GM19438 (cell line): ENCODE results near the gene EZR.
"Not testable (repeated sequence)": the region's sequence is repeated elsewhere in the genome, so short reads cannot be mapped to it uniquely, and the experiment has no call there.

Source experiments
- ATAC-seq: cut with Tn5 transposase; IDR thresholded peaks from one replicate; pipeline ENCODE4 v1.9.1; 2021; ENCODE audit warnings: low read depth; ENCODE audit not compliant: unreplicated experiment

EZR gene

DNA sequence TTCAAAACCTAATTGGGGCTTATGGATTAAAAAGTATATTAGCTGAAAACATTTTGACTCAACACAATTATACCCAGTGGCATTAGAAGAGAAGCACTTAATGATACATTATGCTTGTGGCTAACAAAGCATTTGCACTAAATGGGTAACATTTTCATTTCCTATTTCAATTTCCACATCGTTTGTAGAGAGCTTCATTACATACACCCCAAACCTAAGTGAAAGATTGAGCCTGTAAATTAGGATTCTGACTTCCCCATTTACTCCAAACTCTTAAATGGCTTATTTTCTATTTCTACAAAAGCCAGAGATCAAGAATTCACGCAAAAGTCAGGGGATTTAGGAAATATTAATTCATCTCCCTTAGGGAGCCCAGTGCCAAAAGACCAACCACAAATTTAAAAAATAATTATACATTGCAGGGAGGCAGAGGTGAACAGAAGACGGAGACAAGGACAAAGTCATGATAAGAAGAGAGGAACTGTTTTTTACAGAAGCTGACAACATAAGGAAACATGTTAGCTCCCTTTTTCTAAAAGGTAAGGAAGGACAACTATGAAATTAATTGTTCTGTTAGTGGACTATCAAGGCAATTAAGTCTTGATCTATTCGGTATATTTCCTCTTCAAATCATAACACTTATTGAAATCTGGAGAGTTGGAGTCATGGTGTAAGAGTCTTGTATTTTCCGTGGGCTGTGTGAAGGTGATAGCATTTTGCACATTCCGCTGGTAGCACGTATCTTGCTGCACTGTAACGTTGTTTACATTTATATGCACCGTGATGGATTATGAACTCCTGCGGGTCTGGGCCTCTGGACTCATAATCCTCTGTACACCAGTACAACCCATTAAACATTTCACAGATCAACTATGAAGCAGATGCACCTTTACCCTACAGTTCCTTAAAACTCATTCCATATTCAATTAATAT is 24.8 kb upstream of the EZR start:
- ATAC-seq: no peak

DNA sequence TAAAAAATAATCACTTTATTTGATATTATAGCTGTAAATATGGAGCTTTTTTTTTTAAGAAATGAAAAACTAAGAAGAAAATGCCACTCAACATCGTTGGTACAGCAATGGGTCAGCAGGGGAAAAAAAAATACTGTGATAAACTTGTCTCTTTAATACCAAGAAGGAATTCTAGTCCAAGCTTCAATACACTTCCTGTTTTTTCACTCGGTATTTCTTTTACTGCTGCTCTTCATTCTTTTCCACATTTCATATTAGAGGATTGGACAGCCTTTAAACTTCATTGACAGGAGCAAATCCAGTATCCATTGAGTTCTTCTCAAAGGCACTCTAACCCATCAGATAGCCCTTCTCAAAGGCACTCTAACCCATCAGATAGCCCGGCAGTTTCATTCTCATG is 22.2 kb upstream of the EZR start:
- ATAC-seq: no peak

DNA sequence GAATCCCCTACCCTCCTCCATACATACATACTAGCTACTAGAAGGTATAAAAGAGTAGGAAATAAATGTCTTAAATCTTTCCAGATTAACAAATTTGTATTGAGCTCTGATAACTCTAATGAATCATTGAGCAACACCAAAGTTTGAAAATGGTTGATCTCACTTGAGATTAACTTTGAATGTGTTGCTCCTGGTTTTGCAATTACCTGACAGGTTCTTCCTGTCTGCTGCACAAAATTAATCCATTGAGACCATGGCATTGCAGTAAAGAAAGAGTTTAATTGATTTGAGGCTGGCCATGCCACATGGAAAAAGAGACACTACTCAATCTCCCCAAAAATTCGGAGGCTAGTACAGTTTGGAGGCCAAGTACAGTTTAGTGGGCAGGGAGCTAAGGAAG is 21.3 kb upstream of the EZR start:
- no peak for ATAC-seq

DNA sequence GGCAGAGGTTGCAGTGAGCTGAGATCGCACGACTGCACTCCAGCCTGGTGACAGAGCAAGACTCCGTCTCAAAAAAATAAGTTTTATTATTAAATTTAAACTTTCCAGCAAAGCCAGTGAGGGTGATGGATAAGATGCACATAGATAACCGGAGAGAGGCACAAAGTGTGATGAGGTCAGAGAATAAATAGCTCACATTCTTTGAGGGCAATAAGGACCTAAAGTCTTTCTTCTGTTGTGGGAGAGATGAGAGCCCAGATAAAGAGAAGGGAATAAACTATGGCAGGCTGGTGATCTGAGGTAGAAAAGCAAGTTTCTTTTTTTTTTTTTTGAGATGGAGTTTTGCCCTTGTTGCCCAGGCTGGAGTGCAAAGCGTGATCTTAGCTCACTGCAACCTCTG is 20.6 kb upstream of the EZR start:
- no peak for ATAC-seq

DNA sequence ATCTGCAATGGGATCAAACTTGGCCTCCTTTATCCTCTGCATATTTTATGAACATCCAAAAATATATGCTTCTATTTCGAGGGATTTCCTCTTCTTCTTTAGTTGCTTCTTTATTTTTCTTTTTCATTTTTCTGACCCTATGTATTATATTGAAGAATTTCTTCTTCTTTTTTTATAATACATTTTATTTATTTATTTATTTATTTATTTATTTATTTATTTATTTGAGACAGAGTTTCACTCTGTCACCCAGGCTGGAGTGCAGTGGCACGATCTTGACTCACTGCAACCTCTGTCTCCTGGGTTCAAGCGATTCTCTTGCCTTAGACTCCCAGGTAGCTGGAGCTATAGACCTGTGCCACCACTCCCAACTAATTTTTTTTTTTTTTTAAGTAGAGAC is 19.6 kb upstream of the EZR start:
- not testable (repeated sequence) for ATAC-seq

DNA sequence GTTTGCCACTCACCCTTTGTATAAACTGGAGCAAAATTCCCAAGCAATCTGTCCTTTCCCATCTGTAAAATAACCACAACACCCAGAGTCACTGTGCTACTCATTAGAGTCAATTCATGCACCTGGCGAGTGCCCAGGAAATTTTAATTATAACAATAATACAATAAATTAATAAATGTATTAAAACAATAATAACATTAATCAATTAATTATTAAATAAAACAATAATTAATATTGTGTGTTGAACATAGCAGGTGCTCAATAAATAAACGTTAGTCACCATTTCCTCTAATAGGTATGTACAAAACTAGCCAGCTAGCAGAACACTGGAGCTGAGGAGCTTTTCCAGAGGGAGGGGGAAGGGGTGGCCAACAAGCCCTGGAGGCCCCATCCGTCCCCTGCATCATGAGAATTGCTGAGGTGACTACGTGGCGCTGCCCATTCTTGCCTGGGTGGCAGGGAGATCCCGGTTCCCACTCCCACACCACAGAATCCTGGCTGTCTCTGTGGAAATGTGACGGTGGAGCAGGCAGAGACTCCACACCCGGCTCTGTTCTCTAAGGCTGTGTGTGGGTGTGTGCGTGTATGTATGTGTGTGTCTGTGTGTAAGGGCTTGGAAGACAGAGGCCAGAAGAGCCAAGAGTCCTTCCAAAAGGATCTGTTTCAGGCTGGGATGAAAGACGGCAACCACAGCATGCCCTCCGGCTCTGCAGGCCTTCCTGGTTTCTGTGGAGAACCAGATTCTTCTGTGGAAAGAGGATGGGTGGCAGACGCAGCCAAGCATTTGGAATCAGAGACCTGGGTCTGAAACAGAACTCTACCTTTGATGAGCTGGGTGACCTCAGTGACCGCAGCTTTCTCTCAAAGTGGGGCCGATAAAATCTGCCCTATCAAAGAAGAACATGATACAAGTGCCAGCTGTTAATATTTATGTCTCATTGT is 18.8 kb upstream of the EZR start:
- no peak for ATAC-seq

DNA sequence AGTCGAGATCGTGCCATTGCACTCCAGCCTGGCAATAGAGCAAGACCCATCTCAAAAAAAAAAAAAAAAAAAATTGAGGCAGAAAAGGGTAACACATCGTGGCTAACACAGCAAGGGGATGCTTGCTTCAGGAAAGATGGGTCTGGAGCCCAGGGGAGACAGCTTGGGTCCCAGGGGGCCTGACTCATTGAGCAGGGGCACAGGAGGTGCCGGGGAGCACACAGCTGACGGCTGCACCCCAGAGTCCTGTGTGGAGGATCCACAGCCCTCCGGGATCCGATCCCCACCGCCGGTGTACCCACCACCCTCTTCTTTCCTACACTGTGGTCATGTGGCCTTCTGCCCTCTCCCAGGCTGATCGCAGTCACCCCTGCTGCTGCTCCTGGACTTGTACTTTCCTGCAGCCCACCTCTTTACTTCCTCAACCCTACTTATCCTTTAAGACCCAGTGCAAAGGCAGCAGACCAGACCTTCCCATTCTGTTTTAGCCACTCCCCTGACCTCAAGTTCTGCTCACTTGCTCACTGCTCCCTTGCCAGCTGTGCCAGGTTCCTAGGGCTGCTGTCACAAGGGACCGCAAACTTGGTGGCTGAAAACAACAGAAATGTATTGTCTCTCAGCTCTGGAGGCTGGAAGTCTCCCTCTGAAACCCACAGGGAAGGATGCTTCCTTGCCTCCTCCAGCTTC is 17.6 kb upstream of the EZR start:
- ATAC-seq: no peak

DNA sequence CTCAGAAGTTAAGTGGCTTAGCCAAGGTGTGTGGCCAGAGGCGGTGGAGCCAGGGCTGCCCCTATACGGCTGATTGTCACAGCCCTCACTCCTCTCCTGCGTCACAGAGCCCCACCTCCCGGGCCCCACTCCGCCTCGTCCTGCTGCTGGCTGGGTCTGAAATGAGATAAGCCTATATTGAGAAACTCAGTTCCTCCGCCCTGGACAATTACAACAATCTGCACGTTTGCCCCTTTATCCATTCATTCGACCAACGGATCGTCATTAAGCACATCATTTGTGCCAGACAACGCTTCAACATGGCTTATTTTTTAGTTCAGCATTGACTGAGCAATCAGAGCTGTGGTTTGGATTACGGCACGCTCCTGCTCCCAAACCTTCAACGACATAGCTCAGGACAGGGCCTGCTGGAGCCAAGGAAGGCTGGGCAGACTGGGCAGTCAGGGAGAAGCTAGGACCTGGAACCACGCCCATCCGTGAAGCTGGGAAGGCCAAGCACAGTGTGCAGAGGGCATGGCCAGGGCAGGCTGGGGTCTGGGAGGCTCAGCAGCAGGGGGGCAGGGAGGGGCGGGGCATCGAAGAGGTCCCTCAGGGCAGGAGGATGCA is 16.6 kb upstream of the EZR start:
- ATAC-seq: no peak

DNA sequence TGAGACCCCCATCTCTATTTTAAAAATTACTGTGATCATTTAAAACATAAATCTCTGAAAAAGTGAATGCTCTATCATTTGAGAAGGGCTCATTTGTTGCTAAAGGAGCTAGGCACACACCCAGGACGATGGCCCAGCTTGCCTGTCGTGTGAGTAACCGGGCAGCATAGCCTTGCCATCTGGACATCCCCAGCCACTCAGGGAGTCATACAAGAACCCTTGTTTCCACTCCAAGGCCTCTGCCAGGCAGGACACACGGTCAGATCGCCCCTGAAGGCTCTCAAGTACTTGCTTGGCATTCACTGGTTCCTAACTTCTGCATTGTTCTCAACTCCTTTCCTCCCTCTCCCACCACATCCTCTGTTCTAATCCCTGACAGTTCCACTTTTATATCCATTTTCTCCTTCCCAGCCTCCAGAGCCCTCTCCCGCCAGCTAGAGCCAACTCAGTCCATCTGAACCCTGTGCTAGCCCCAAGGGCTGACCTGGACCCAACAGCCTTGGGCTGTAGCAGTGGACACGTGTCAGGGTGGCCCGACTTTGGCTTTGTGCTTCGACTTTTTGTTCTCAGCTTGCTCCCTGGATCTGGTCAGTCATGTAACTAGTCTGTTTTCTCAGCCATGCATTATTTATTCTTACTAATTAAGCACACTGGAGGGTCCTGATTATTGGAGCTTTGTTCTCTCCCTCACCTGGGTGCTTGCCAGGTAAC is 15.7 kb upstream of the EZR start:
- no peak for ATAC-seq

DNA sequence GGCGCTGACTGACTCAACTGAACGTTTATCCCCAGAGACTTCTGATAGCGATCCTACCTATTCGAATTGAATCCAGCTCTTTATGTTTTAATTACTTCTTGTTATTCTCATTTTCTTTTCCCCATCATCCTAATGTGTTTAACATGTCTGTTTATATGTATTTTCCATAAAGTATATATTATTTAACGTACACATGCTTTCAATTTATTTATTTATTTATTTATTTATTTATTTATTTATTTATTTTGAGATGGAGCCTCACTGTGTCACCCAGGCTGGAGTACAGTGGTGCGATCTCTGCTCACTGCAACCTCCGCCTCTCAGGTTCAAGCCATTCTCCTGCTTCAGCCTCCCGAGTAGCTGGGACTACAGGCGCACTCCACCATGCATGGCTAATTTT is 13.6 kb upstream of the EZR start:
- ATAC-seq: not testable (repeated sequence)

DNA sequence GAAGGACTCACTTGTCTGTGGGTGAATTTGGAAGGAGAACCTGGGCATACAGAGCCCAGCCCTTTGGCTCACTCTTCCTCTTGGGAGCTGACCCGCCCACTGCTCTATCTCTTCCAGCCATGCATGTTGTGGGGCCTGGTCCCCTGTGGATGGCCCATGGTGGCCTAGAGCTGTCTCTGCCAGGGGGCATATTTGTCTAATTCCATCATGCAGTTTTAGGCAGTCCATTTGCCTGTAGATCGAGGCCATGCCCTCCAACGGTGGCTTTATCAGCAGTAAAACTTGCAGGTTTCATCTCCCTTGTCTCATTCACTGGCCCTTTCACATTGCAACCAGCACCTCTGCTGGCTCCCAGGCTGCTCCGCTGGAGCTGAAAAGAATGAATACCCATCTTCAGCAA is 12.9 kb upstream of the EZR start:
- ATAC-seq: no peak

DNA sequence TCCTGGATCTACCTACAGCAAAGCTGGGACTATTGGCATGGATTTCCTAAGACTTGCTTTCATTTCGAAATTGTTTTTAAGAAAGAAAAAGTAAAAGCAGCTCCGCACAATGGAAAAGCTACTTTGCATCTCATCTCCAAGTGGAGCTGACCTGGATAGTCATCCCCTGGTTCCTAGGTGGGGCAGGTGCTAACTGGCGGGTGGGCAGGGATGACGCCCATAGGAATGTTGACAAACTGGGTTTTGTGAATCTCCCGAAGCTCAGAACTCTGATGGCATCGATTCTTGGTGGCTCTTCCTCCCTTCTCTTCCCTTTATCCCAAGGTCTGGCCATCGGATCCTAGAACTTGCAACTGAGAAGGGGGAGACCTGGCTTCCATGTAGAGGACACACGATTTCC is 12.4 kb upstream of the EZR start:
- ATAC-seq: no peak

DNA sequence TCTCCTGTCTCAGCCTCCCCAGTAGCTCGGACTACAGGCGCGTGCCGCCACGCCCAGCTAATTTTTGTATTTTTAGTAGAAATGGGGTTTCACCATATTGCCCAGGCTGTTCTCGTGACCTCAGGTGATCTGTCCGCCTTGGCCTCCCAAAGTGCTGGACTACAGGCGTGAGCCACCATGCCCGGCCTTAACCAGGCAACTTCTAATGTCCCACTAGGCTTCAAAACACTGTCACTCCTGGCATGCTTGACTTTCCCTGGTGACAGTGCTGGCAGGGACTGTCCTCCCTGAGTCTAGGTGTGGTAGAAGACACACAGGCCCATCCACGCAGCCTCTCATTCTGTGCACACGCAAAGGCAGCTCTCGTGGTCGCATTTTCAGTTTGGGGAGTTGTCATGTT is 11.6 kb upstream of the EZR start:
- no peak for ATAC-seq

DNA sequence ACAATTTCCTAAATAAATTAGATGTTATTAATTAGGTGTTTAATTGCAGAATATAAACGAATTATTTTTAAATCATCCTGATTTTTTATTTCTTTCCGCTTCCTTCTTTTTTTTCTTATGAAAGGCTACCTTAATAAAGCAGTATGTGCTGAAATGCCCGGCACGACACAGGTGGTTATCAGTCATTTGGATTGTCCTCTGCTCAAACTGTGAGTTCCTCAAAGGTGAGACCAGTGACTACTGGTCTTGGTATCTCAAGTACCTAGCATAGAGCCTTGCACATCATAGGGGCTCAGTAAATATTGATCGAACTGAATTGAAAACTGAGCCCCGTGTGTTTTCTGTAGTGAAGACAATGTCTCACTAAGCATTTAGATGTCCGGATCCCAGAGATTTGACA is 9.6 kb upstream of the EZR start:
- ATAC-seq: no peak

DNA sequence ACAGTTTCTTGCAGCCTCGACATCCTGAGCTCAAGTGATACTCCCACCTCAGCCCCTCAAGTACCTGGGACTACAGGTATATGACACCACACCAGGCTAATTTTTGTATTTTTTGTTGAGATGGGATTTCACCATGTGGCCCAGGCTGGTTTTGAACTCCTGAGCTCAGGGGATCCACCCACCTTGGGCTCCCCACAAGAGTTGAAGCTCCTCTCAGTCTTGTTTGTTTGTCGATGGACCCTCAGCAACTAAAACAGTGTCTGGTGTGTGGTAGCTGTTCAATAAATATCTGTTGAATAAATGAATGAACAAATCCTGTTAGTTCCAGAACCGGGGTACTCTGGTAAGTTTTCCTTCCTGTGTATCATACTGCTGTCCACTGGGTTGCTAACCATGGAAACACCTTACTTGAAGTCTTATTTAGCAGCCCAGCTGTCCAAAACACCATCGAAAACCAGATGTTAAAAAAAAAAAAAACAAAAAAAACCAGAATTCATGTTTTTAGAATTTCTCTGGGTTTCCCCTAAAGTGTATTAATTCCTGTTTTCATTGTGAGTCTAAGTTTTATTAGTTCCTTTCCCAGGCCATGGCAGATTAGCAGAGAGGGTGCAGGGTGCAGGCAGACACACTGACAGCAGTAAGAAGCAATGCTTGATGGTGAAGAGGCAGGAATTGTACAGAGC is 7.8 kb upstream of the EZR start:
- ATAC-seq: no peak

DNA sequence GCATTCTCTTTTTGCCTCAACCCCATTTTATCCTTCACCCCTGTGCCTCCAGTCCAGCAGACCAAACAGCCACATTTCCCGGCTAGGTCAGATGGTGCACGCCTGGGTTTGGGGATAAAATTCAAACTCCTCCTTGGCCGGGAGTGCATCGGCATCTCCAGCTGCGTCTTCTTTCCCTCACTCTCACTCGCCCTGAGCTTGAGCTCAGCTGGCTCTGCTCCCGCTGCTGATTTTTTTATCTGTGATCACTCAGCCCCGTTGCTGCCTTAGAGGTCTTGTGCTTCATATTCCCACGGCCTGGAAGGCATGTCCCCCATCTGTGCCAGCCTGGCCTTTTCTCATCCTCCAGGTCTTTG is 6.8 kb upstream of the EZR start:
- no peak for ATAC-seq

DNA sequence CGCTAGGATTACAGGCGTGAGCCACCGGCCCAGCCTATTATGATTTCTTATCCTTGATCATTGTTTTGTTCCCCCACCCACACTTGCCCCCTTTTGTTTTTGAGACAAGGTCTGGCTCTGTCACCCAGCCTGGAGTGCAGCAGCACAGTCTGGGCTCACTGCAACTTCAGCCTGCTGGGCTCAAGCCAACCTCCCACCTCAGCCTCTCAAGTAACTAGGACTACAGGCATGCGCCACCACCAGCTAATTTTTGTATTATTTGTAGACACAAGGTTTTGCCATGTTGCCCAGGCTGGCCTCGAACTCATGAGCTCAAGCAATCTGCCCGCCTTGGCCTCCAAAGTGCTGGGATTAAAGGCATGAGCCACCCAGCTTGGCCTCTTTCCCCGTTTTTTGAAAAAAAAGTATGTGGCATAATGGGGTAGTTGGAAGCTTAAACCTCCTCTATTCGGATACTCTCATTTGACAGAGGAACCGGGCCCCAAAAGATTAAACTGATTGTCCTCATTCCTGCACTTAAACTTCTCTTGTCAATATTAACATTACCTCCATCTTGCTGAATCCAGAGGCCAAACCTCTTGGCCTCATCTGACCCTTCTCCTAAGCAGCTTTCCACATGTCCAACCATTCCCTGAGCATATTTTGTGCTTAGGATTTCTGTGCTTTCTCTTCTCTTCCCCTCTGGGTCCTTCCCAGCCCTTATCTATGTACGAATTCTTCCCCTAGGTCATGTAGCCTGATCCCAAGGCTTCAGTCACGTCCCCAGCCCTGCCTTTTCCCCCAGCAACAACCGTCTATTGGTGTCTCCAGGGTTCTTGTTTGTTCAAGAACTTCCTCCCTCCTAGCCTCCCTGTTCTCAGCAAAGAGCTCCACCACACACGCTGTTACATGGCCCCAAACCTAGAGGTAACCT is 6.1 kb upstream of the EZR start:
- no peak for ATAC-seq

DNA sequence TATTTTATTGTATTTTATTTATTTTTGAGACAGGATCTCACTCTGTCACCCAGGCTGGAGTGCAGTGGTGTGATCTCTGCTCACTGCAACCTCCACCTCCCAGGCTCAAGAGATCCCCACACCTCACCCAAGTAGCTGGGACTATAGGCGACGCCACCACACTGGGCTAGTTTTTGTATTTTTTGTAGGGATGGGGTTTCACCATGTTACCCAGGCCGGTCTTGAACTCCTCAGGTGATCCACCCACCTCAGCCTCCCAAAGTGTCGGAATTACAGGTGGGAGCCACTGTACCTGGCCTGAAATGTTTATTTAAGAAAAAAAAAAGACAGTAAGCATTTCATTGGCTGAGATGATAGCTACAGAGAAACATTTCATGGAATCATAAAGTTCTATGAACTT is 4.4 kb upstream of the EZR start:
- not testable (repeated sequence) for ATAC-seq
